HG02840 (cell line): ENCODE measurements around the gene SRC.

ENCODE experiments used
- ATAC-seq: cut with Tn5 transposase; IDR thresholded peaks from one replicate; pipeline ENCODE4 v1.9.1; 2021; ENCODE audit warnings: mild to moderate bottlenecking, moderate library complexity, moderate number of reproducible peaks; ENCODE audit not compliant: unreplicated experiment, low FRiP score

Gene SRC

DNA sequence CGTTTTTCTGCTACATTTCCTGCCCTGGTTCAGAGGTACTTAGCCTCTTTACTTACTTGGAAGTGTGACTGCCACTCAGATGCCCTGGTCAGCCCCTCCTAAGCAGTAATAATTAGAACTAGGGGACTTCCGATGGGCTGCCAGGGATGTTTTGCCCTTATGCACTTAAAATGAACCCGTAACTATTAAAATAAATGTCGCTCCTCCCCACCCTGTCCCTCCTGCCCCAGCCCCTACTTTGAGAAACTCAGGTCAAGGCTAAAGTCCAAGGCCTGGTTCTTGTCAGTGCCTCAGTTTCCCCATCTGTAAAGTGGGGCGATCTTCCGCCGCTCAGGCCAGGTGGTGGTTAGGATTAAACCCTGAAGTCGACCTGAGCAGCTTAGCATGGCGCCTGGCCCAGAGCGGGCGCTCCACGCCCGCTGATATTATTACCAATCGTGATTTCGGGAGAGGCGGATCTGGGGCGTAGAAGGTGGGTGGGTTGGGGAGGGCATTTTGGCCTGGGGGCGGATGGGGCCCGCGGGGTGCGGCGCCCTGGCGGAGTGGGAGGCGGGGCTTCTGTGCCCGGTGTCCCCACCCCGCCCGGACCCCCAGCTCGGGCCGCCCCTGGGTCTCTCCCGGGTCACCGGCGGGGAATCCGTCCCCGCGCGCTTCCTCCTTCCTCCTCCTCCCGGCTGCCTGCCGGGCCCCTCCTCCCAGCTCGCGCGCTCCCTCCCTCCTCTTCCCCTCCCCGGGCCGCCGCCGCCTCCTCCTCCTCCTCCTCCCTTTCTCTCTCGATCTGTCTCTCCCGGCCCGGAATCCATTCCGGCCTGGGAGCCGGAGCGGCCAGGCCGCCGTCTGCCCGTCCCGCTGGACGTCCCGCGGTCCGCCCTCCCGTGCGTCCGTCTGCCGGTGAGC is at the start of gene SRC:
Gene SRC, plus strand, starts transcription at position 802 of the 897 bp plus-strand sequence. CDS start 38,014 bp downstream, outside the sequence.
- no peak for ATAC-seq

DNA sequence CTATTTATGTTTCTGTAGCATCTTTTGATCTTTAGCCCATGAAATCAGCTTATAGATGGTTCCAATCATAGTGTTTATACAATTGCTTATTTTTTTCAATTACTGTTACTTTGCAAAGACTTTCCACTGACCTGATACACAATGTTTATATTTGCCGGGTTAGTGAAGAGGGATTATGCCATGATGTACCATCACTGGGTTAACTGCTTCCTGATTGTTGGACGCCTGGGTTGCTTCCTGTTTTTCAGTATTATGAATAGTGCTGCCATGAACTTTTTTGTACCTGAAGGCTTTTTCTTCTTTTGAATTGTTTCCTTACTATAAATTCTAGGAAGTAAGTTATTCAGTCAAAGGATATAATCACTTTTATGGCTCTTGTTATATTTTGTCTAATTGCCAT is 49.6 kb upstream of the SRC start:
- ATAC-seq: no peak

DNA sequence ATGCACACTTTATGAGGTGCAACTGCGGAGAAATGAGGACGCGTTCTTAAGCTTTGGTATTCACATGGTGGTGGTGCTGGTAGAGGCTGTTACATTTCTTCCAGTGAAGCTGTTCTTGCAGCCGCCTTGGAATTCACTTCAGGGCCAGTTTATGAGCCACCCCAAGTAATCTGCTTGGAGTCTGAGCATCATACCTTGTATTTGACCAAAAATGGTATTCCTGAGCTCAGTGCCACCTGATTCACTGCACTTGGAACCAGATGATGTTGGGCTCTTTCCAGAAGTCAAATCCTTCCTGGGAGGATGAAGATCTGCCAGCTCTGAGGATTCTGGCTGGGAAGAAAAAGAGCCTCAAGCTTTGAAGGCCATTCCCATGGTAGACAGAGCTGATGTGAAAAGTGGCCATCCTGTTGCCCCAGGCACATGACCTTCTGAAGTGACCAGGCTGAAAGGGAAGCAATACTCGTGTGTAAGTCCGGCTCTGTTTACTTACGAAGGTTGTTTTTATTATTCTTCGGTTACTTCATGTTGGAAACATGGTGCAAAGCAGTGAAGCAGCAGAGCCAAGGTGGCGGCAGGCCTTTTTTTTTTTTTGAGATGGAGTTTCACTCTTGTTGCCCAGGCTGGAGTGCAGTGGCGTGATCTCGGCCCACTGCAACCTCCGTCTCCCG is 48.7 kb upstream of the SRC start:
- no peak for ATAC-seq

DNA sequence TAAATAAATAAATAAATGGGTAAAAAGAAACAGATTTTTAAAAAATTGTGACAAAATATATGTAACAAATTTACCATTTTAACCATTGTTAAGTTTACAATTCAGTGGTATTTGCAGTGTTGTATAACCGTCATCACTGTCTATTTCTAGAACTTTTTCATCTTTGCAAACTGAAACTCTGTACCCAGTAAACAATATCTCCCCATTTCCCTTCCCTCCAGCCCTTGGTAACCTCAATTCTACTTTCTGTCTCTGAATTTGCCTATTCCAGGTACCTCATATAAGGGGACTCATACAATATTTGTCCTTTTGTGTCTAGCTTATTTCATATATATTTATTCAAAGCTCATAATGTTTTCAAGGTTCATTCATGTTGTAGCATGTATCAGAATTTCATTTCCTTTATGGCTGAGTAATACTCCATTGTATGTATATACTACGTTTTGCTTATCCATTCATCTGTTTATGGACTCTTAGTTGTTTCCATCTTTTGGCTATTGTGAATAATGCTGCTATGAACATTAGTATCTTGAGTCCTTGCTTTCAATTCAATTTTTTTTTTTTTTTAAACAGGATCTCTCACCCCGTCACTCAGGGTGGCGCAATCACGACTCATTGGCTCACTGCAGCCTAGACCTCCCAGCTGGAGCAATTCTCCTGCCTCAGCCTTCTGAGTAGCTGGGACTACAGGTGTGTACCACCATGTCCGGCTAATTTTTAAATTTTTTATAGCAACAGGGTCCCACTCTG is 47.6 kb upstream of the SRC start:
- ATAC-seq: no peak

DNA sequence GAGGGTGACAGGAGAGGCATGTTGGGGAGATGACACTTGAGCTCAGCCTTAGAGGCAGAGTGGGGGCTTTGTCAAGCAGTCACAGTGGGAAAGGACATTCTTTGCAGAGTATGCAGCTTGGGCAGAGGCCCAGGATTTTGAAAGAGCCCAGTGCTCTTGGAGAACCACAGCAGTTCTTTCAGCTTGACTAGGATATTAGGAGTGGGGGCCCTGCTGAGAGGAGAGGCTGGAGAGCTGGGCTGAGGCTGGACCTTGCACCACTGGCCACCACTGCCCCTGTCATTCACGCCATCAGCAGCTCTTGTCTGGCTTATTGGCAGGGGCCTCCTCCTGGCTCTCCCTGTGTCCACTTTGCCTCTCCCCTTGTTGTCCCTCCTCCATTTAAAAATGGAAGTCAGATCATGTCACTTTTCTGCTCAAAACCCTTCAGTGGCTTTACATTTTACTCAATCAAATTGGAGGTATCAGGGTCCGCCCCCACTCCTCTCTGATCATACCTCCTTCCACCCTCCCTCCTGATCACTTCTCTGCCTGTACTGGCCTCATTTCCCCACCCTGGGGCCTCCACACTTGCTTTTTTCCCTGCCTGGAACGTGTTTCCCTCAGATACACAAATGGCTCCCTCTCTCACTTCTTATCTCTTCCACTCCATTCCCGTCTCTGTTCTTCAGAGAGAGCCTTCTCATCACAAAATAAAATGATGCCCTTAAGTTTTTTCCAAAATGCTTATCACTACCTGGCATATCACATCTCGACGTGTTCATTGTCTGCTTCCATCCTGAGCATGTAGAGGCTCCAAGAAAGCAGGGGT is 46.0 kb upstream of the SRC start:
- no peak for ATAC-seq

DNA sequence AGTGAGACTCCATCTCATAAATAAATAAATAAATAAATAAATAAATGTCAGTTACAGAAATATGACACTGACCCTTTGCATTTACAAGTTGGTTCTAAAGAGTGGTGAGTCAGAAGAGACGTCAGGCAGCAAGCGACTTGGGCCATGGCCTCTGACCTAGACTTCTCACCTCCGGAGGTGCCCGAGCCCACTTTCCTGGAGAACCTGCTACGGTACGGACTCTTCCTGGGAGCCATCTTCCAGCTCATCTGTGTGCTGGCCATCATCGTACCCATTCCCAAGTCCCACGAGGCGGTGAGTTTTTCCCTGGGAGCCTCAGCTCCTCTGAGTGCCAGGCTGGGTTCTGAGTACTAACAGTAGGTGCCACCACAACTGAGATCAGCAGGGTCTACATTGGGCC is 44.8 kb upstream of the SRC start:
- no peak for ATAC-seq

DNA sequence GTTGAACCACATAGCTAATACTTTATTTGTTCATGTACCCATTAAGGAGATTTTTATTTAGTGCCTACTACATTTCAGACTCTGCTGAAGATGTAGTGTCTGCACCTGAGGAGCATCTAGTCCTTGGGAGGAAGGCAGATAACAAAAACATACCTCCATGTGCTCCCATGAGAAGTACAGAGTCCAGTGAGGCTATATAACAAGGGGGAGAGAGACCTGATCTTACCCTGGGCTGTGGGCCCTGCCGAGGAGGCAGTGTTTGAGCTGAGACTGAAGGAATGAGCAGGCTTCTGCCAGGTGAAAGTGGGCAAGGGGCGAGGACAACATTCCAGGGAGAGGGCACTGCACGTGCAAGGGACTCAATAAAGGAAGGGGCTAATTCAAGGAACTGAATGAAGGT is 44.4 kb upstream of the SRC start:
- no peak for ATAC-seq

DNA sequence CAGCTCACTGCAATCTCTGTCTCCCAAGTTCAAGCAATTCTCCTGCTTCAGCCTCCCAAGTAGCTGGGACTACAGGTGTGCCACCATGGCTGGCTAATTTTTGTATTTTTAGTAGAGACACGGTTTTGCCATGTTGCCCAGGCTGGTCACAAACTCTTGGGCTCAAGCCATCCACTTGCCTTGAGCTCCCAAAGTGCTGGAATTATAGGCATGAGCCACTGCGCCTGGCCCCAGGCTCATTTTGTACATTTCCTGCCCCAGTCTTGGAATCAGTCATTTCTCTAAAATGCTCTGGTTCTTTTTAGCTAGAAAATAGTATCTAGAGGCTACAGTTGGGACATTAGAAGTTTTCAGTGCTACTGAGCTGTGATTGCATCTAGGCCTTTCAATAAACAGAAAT is 43.0 kb upstream of the SRC start:
- no peak for ATAC-seq

DNA sequence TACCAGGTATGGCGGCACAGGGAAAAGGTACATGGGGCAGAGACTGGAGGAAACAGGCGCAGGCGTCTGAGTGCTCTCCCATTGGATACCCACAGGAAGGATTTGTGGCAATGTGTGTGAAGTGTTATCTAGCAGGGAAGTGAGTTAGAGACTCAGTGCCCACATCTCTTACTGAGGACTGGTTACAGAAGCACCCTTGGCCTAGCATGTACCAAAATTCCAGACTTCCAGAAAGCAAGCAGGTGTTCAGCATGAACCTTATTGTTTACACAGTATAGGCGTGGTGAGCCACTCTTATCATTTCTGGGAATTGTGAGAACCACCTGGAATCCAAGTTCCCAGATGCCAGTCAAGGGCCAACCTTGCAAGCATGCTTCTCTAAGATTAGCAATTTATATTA is 42.3 kb upstream of the SRC start:
- no peak for ATAC-seq

DNA sequence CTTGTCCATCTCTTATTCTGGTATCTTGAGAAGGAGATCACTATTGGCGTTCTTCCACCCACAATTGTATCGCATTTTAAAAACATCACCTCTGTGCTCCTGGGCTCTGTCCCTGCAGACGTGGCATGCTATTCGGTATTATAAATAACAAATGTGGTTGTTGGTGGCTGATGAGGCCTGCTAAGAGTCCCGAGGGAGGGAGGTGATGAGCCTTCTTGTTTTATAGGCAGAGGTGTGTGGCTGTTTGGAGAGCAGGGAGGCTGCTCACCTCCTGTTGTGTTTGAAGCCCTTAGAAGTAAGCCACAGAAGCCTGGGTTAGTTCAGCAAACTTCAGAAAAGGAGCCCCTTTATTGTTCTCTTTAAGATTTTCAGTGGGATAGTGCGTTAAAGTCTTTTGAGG is 40.9 kb upstream of the SRC start:
- no peak for ATAC-seq

DNA sequence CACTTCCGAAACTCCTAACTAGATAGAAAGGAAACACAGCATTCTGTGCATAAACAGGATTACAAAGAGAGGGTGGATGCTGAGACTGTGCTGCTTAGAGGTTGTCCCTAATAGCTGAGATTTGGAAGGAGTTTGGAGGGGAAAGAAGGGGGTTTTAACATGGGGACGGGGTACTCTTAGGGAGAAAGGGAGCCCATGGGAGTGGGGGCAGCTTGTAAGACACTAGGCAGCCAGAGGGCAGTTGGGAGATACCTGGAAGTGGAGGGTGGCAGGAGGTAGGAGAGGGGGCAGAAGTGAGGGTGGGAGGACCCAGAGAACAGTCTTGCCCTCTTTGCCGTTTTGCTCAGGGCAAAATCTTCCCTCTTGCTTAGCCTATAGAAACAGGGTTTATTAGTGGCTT is 40.1 kb upstream of the SRC start:
- no peak for ATAC-seq

DNA sequence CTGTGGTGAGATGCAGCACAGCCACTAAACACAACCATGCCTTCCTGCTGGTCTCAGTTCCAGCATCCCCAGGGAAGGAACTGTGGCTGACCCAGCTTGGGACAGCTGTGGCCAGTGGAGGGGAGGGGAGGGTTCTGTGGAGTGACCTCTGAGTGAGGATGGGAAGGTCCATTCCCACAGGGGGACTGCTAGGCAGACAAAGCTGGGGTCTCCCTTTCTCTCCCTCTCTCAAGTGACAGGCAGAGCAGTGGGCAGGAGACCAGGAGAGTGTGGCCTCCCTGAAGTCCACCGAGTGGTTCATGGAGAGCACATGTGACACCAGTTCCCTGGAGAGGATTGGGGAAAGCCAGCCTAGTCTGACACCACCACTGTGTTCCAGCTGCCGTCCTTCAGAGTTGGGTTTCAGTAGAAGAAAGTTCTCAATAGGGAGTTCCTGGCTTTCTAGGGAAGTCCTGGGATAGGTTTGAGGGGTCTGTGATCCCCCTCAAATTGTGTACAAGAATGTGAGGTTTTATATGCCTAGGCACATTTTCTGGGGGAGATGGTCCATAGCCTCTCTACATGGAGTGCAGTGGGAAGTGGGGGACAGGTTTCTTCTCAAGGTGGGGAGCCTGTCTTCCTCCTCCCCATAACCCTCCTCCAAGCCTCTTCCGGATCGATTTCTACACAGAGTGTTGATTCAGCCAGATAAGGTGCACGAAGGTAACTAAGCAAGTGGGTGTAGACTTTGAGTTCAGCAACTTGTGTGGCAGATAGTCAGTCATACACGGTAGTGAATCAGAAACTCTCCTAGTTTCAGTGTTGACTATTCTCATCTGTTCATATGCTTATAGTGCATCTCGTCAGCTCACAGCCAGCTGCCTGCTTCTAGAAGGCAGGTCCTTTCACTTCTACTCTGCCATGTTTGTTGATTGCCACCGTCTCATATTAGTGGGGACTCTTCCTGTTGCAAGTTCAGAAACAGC is 37.6 kb upstream of the SRC start:
- ATAC-seq: peak; percentile 78

DNA sequence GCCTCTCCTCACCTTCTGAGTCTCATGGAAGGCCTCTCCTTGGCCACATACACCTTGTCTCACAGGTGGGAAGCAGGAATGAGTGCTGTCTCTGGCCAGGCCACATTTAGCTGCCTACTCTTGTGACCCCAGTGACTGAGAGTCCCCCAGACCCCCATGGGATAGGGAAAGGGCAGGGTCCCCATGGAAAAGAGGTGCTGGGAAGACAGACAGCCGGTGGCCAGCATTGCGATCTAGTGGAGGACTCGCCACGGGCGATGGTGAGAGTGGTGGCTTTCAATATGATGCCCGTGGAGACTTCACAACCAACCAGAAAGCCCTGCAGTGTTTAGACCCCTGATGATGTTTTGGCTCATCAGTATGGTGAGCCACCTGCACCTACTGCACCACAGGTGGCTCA is 36.6 kb upstream of the SRC start:
- ATAC-seq: no peak

DNA sequence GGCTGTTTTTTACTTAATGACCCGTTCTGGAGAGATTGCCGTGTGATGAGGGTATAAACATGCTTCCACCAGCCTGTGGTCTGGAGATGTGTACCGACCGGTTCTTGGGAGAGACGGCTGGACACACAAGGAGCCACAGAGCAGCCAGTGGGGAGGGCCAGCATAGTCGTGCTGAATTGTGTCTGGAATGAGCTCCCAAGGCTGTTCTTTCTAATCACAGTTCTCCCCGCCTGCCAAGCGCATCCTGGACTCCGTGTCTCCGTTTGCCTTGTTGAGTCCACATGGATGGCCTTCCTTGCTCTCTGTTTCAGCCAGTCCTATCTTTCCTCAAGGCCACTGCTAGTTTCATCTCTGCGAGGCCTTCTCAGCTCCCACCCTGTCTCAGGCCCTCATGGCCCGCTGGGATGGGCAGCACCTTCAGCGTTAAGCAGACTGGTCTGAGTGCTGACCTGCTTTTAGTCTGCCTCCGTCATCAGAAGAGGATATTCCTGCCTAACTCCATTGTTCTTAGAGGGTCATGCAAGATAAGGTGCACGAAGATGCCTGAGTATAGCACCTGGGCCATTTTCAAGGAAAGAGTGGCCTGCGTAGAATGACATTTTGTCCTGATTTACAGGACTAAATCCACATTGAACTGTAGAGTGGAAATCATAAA is 35.9 kb upstream of the SRC start:
- ATAC-seq: no peak

DNA sequence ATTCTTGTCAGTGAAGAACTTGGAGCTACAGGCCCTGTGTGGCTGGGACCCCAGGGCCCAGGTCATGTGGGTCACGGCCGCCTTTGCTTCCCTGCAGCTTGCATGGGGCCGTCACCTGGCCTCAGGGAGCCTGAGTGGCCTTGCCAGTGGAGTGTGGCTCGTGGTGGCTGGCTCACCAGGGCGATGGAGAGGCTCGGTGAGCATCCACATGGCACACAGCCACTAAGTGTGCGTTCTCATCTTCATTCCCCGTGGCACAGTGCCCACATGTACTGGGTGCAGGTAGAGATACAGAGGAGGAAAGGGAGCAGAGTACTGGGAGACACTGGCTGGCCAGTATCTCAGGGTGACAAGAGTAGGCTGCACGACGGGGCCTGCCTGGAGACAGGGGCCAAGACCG is 35.0 kb upstream of the SRC start:
- no peak for ATAC-seq

DNA sequence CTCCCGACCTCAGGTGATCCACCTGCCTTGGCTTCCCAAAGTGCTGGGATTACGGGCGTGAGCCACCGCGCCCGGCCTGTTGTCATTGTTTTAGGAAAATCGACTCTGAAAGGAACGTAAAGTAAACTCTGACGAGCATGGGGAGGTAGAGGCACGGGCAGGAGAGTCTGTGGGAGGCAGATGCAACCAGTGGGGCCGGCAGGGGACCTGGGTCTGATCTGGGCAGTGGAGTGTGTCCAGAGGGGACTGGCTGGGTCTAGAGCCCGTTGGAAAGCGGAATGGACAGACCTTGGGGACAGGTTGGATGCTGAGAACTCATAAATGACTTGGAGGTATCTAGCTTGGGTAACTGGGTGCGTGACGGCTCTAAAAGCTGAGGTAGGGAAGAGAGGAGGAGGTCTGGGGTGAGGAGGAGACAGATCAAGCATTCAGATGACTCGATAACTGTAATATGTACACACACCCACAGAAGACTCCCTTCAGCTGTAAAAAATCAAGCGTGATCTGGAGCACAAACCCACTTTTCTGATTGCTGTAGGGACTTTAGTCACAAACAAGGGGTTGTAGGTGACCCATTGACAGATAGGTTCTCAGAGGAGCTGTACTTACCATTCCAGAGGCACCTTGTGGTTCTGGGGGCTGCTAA is 34.1 kb upstream of the SRC start:
- ATAC-seq: no peak

DNA sequence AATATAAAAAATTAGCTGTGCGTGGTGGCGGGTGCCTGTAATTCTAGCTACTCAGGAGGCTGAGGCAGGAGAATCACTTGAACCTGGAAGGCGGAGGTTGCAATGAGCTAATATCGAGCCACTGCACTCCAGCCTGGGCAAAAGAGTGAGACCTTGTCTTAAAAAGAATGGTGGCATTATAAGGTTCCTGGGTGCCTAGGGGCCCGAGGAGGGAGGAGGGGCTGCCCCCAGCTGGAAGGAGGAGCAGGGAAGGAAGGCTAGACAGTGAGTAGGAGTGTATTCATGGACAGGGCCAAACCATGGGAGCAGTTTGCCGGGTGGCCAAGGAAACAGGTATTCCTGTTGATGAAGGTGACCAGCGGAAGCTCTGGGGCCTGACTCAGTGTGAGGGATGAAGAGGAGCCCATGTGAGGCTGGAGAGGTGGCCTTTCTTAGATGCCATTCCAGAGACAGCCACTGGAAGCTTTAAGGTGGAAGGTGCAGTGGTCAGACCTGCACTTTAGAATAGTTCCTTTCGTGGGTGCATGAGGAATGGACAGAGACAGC is 32.3 kb upstream of the SRC start:
- no peak for ATAC-seq

DNA sequence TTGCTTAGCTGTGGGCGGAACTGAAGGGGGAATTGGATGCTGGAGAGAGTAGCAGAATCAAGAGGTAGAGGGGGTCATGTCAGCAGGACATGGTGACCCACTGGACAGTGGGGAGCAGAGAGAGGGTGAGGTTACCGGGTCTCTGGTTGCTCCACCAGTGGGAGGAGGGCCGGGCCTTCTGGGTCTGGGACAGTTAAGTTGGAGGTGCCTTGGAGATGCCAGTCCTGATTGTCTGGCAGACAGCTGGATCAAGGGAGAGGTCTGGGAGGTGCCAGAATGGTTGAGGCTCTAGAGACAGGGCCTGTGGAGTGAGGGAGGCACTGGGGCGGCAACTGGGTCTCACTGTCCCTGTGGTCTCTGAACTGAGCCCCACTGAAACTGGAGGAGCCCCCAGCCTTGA is 31.8 kb upstream of the SRC start:
- no peak for ATAC-seq
